NCI-H2171 (cell line): ENCODE measurements around the gene LRRC75A.

ENCODE experiments used
- DNase-seq: peaks from one replicate; lab custom pipeline; 2025; lab: John Stamatoyannopoulos, UW

Gene LRRC75A

DNA sequence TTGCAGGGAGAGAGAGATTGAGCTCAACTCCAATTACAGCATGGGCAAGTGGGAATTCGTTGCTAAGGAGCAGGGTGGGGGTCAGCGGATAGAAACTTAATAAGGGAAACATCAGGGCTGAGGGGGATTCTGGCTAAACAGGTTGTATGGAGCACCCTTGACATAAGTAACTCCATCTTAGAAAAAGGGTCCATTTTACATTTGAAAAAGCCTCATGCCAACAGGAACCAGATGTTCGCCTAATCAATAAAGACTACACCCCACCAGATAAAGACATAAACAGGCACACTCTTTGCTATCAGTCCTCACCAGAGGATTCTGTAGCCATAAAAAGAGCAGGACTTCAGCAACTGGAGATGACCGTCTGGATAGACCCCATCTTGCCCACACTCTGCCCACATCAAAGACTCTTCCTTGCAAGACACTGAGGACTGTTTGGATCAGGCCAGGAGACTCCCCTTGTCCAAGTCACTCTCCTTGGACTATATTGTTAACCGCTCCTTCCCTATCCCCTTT, 1.6 kb upstream of the LRRC75A start:
- no peak for DNase-seq

DNA sequence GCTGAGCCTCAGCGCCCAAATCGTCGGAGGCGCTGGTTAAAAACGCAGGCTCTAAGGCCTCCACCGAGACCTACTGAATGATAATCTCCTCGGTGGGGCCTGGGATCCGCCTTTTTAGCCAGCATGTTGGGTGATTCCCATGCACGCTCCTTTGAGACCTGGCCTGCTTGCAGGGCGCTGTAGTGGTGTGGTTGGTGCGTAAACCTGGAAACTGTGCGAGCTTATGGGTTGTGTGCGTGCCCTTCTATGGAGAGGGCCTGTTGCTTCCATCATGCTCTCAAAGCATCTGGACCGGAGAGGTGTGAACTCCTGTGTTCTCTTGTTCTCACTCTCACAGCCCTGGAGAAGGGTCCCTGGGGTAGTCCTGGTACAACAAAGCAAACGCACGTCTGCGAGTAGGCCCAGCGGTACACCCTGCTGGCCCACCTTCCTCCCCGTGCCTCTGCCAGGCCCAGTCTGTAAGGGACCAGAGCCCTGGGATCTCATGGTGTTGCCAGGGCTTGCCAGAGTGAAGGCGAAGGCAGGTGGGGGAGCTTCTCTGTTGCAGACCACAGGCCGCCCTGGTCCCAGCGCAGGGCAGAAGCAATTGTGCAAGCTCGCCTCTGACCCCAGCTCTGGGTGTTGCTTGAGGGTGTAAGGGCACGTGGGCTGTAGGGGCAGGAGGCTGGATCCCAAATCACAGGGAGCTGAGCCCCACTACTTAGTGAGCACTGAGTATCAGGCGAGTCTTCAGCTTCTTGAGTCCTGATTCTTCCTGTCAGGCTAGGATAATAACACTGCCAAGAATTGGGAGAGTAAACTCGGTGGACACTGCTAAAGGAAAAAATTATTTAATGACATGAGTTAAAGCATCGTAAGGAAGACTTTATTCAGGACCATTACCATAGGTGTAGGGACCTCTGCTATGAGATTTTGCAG, 879 bp upstream of the LRRC75A start:
- no peak for DNase-seq

DNA sequence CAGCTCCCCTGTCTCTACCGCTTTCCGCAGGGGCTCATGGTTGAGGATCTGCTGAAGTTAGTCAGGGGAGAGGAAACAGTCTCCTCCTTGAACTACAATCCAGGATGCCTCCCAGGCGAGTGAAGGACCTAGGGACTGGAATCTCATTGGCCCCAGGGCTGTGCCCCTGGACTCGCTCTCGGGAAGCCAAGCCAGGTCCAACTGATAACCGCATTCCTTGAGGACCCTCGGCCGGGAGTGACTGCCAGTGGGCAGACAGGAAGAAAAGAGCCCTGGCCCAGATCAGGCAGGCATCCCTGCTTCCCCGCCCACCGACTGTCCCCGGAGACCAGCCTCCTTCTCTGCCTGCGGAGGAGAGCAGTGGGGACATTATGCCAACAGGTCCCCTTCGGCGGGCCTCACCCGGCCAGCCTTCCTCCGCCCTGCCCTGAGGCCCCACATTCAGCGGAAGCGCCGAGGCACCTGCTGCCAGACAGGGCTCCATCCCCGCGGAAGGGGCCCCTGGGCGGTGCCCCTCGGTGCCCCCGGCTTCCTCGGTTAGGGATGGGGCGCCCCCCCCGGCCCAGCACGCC, 776 bp downstream of the LRRC75A start:
- peak; percentile 18 for DNase-seq

DNA sequence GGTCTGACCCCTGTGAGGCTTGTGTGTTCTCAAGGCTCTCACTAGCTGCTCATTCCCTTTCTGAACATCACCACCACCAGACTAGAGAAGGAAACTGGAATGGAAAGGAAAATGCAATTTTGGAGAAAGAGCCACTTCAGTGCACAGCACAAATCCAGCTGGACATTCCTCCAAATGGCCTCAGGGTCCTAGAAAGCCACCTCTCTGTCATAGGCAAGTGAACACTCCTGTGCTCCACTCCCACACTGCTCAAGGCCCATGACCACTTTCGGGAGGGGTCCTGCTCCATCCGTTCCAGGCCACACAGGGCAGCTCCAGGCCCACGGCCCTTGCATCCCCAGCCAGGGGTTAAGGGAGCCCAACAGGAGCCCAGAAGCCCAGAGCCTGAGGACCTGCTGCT, 2.6 kb downstream of the LRRC75A start:
- DNase-seq: no peak

DNA sequence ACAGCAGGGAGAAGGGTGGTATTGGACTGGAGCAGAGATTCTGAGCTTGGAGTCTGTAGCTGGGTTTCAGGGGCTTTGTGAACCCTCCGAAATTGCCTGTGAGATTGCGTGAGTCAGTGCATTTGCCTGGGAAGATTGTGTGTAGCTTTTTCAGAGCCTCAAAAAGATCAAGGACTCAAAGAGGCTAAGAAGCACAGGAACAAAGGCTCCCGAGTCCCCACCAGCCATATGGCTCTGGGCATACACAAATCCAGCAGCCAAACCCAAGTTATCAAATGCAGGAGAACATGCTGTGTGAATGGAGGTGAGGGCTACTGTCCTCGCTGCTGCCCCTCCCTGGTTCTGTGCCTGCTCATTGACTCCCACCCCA, 3.0 kb downstream of the LRRC75A start:
- no peak for DNase-seq

DNA sequence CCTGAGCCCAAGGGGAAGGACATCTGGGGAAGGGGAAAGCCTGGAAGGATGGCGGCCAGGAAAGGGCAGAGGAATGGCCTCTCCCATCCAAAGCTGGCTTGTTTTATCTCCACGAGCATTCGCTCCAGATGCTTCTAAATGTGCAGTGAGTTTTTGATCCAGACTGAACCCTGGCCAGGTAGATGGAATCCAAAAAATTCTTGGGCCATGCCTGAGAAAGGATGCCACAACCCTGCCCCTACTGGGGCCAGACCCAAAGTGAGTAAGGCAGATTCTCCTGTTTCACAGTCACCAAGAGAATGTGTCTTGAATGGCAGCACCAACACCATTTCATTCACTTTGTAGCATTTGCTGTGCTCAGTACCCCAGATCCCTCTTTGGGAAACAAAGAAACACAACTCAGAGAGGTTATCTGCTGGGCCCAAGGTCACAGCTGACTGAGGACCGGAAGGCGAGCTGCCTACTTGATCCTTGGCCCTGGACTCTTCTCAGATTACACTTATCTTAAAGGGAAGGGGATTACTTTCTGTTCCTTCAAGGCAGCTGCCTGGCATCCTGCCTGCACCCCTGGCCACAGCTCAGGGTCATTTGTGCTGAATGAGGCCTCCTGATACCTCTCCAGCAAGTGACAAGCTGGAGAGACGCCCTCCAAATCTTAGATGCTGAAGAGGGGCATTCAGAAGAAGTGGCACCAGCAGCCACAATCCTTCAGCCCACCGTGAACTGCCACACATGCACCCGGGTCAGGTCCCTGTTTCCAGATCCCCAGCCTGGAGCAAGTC, 3.6 kb downstream of the LRRC75A start:
- no peak for DNase-seq

DNA sequence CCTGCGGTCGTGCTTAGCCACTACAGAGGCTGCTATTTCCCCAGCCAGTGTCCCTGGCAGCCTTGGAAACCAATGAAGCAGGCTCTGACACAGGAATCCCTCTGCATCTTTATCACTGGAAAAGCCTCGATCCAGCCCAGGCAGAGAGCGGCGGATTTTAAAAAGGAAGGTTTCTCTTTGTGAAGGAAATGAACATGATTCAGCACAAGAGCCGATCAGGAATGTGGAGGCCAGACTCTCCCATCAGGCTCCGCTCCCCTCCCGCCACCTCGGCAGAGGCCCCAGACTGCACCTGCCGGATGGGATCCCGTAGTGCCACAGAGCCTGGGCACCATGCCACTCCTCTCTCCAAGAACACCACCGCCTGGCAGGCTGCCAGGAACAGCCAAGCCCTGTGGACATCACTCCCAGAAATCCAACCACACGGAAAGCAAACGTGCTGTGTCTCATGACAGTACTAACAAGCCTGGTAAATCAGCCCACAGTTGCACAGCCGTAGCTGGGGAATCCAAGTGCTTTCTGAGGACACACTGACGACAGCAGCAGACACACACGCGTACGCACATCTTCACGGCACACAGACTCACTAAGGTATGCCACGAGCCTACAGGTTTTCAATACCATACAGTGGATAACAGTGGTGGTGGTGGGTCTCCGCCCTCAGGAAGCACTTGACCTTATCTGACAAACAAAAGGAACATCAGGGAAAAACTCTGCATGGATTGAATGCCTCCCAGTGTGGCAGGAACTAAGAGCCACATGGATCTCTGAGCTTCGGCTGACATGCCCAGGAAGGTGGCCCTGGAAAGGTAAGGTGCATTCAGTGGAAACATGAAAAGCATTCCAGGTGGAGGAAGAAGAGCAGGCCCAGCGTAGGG, 5.4 kb downstream of the LRRC75A start:
- DNase-seq: peak; percentile 92

DNA sequence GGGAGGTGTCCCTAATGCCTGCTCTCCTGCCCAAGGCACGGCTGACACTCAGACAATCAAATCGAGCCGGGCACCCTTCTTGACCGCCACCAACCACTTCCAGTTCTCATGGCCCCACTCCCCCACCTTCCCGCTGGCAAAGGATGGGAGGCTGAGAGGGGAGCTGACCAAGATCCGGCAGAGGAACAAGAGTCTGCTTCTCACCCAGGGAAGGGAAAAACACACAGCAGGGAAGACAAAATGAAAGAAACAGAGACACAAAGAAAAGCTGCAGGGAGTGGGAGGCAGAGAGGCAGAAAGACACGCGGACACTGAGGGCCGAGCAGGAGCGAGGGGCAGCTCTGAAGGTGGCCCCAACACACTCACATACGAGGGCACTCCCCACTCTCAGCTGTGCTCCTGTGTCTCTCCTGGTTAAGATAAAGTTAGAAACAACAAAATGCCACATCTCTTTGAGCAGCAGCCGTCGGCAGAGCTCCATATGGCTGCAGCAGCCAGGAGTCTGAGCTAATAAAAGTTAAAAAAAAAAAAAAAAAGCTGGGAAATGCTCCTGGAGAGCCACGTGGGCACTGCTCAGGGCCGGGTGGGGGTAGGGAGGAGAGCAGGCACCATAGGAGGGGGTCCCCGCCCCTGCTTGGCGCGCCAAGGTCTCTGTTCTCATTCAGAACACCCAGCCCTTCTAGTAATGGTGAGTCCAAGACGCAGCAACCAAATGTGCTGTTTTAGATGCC, 7.4 kb downstream of the LRRC75A start:
- peak; percentile 76 for DNase-seq

DNA sequence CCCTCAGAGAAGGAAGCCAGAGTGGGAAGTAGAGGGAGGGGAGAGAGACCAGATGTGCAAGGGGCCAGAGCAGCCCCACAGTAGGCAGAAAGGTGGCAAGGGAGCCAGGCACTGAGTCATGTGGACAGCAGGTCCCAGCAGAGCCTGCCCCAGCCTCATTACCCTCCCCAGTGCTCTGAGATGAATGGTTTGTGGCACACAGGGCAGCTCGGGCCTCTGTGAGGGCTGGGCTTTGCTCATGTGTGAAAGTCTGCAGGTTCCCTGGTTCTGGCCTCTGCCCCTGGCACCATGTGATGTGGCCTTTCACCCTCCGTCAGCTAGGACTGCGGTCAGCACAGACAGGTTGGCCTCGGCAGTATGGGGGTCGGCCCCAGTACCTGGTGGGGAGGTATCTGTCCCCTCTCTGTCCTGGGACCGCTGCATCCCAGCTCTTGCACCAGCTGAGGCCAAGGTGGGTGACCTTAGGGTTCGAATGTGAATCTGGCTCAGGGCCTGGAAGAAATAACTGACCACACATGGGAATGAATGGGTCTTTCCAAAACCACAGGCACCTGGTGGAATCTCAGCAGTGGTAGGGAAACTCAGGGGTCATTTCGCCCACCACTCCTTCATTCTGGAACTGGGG, 8.9 kb downstream of the LRRC75A start:
- no peak for DNase-seq

DNA sequence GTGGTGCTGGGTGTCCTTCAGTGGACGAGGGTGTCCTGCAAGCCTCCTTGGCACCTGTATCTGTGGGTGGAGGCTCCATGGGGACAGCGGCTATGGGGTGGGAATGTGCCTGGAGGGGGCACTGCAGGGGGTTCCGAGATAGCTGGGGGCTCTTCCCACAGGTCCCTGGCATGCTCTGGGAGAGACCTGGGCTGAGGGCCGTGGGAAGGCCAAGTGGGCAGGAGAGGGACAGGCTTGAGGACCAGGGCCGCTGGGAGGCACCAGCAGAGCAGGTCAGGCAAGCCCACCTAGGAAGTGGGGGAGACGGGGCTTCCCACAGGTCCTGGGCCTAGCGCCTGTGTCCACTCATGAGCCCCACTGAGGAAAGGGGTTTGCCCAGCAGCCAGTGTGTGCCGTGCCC, 9.7 kb downstream of the LRRC75A start:
- no peak for DNase-seq

DNA sequence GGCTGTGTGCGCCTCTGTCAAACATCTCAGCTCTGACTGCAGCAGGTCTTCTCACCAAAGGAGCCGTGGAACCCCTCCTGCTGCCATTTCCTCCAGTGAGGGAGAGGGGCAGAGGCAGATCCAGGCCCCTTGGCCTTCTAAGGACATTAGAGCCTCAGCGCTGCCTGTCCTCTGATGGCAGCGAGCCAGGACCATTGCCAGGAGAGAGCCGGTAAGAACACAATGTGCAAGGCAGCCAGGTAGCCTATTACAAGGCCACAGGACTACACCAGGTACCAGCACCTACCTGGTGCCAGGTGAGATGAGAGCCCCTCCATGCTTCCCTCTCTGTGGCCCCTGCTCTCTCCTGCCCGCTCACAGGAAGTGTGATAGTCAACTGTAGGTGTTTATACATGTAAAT, 11.0 kb downstream of the LRRC75A start:
- no peak for DNase-seq

DNA sequence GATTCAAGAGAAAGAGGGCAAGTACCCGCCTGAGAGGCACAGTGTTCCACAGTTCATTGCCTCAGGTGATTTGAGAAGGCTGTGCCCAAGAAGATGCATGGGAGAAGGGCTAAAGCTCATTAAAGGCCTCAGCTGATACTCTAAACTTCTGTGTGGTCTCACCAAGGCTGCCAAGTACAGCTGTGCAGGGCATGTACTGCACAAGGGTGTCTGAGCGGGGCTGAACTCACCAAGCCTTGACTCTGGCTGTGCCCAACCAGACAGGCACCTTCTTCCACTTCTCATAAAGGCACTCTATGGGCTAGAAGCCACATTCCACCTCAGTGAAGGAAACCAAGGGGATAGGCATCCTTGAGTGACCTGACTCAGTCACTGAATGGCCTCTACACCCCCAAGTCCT, 12.7 kb downstream of the LRRC75A start:
- no peak for DNase-seq

DNA sequence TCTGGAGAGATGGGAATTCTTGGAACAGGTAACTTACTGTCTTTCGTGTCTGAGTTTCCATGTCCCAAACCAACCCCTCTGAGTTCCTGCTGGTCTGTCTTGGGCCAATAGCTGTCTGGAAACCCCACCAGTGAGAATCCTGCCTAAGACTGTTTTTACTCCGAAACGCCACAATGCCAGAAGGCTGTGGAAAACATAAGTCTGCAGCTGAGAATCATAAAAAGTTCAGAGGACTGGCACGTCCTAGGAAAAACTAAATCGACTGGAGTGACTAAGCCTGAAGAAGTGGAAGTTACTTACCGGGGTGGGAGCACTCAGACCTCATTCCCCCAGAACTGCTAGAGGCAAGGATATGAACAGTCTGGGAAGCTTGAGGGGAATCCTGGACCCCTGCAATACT, 13.3 kb downstream of the LRRC75A start:
- DNase-seq: no peak

DNA sequence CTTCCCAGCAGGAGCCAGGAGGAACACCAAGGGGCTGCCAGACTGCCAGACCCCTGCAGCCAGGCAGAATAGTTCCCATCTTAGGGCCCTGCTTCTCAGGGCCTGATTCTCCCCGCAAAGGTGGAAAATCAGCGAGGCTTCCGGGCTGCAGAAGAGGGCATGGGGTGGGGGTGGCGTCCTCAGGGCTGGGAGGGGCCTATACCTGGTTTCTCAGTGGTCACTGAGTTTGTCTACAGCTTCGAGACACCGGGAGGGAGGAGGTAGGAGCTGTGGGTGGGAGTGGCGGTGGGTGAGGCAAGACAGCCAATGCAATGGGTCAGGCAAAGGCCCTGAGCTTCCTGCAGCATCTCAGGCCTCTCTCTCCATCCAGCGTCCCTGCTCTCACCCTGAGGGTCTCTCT, 14.3 kb downstream of the LRRC75A start:
- no peak for DNase-seq

DNA sequence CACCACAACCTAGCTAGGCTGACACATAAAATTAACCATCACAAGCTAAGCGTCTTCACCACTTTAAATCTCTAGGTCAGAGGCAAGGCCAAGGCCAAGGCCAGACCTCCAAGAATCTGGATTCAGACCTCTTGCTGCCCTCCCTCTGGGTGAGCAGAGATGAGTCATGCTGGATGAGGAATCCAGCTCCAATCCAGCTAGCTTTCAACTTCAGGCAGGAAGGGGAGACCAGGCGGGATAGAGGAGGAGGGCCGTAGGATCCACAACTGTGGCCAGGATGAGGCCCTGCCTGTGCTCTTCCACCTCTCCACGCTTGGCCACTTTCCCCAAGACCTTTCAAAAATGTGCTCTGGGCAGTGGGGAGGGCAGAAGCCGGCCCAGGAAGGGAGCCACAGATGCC, 14.7 kb downstream of the LRRC75A start:
- DNase-seq: no peak

DNA sequence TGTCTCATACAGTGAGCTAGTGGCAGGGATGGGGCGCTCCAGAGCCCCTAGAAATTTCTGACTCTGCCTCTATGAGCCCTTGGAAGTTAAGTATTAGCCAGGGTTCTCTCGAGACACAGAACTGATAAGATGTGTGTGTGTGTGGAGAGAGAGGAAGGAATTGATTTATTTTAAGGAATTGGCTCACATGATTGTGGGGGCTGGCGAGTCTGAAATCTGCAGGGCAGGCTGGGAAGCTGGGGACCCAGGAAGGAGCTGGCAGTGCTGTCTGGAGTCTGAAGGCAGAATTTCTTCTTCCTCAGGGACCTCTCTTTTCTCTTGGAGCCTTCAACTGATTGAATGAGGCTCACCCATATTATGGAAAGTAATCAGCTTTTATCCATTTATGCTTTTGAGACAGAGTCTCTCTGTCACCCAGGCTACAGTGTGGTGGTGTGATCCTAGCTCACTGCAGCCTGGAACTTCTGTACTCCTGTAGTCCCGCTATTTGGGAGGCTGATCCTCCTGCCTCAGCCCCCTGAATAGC, 16.8 kb downstream of the LRRC75A start:
- DNase-seq: no peak

DNA sequence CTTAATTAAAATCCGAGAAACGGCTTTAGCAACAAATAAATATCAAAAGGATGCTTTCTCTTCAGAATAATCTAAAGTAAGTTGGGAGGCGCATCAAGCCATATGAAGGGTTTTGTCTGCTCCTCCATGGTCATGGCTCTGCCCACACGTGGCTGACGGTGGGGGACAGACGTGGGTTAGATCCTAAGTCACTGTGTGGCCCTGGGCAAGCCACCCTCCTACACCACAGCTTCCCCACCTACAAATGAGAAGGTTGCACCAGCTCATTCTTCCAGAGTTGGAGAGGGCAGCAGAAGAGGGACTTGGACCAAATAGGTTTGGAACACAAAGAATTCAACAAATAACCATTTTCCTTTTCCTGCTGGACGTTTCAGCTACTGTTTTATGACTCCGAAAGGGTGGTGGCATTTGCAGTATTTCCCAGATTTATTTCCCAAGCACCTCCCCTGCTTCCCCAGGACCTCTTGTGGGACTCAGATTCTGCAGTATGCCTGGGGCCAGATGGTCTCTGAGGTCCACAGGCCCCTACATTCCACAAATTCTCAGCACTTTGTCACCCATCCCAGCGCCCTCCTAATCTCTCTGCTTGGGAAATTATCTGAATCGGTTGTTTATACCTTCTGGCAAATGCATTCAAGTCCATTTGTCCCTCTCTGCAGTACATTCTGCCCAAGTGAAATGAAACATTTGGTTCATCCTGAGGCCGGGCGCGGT, 17.8 kb downstream of the LRRC75A start:
- DNase-seq: no peak

DNA sequence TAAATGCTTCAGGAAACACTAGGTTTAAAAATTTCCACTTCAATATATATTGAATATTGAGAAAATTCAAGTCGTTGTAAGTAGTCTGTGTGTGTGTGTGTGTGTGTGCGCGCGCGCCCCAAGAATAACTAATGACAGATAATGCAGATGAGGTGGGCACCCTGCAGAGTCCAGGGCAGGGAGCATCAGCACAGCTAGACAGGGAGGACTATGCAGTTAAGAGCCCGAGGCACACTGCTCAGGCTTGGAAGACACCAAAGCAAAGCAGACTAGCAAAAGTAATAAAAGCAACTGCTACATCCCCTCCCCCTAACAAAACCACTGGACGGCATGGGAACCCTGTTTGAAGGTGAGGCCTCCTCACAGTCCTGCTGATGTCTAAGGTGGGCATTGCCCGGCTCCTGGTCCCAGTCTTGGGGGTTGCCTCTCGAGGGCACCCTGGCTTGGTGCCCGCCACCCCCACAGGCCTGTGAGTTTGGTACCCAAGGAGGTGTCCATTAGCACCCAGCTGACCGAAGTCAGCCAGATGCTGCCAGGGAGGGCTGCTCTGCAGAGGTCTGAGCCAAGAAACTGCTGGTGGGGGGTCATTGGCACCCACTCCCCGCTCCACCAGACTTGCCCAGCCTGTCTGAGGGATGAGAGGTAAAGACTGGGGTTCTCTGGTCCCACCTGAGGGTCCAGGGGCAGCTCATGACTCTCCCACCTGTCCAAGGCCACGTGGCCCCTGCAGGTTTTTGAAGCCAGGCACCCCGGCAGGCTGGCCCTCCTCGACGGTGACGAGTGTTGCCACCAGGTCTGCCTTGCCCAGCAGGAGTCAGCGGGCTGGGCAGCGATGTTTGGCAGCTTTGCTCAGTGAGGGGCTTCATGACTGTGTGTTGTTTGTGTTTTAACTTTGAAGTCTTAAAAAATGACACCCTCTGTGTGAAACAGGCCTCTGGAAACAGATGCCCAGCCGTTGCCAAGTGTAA, 18.7 kb downstream of the LRRC75A start:
- no peak for DNase-seq

DNA sequence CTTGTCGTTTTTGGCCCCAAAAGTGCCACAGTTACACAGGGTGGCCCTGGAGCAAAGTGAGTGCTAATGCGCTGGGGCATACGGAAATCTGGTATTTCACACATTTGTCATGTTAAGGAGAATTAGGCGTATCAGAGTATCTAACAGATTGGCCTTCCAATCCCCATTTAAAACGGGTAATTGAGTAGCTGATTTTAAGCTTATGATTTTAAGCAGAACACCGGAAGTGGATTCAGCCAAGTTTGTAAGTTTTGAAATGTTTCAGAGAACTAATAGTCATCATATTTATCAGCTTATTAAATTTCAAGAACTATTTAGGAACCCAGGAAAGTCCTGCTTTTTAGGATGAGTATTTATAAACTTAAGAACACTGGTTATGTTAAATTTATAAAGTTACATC, 19.5 kb downstream of the LRRC75A start:
- DNase-seq: no peak
